Activated CD8-positive, alpha-beta memory T cell treated with anti-CD3 and anti-CD28 coated beads, Interleukin-2, amount 50 U/mL, for 48 hours (primary cell): ENCODE results near the gene NRXN3.

ENCODE experiments used
- DNase-seq: peaks from one replicate; pipeline ENCODE4 v3.0.0-alpha.2; 2020

Gene NRXN3

GRCh38 chr14:79614448-79614847, 1444.3 kb downstream of the NRXN3 start:
- DNase-seq = no peak

- no peak for DNase-seq
These were observed 1456.9 kb downstream of the NRXN3 start for GRCh38 chr14:79627058-79627457.

GRCh38 chr14:79629411-79630287, 1459.5 kb downstream of the NRXN3 start:
- DNase-seq = no peak

GRCh38 chr14:79630288-79630960, 1460.3 kb downstream of the NRXN3 start:
- DNase-seq = no peak

GRCh38 chr14:79631276-79631675, 1461.1 kb downstream of the NRXN3 start:
- no peak for DNase-seq

GRCh38 chr14:79638672-79639266, 1468.6 kb downstream of the NRXN3 start:
- no peak for DNase-seq

GRCh38 chr14:79639613-79640012, 1469.4 kb downstream of the NRXN3 start:
- DNase-seq = no peak

- DNase-seq = no peak
These were observed 1471.2 kb downstream of the NRXN3 start for GRCh38 chr14:79641371-79641770.

GRCh38 chr14:79643132-79643531, 1473.0 kb downstream of the NRXN3 start:
- DNase-seq = no peak

- no peak for DNase-seq
These were observed 1475.7 kb downstream of the NRXN3 start for GRCh38 chr14:79645753-79646362.

GRCh38 chr14:79649856-79650255, 1479.7 kb downstream of the NRXN3 start:
- DNase-seq = no peak

GRCh38 chr14:79652513-79653307, 1482.5 kb downstream of the NRXN3 start:
- no peak for DNase-seq

- no peak for DNase-seq
These were observed 1485.9 kb downstream of the NRXN3 start for GRCh38 chr14:79656056-79656455.

GRCh38 chr14:79656496-79656895, 1486.3 kb downstream of the NRXN3 start:
- no peak for DNase-seq

- DNase-seq = no peak
These were observed 1488.0 kb downstream of the NRXN3 start for GRCh38 chr14:79658221-79658620.

GRCh38 chr14:79658769-79659168, 1488.6 kb downstream of the NRXN3 start:
- no peak for DNase-seq

- no peak for DNase-seq
These were observed 1490.1 kb downstream of the NRXN3 start for GRCh38 chr14:79660053-79660939.

- no peak for DNase-seq
These were observed 1491.6 kb downstream of the NRXN3 start for GRCh38 chr14:79661752-79662151.

- no peak for DNase-seq
These were observed 1493.3 kb downstream of the NRXN3 start for GRCh38 chr14:79663453-79663852.

GRCh38 chr14:79665556-79665955, 1495.4 kb downstream of the NRXN3 start:
- no peak for DNase-seq

GRCh38 chr14:79668951-79669350, 1498.8 kb downstream of the NRXN3 start:
- no peak for DNase-seq

GRCh38 chr14:79670811-79671210, 1500.6 kb downstream of the NRXN3 start:
- DNase-seq = no peak
